Measurements from ENCODE around the gene CFAP97D2.

The CFAP97D2 gene

GRCh38 chr13:114266241-114266640, 87.2 kb downstream of the CFAP97D2 start:
- intact Hi-C loops (cut with DNase I; ENCODE audit: low total_unique reads), result no loop called here
- H3K36me3 ChIP-seq, result peaks cover 74 to 92% (median 88%) of the 10 kb centered on the region in 3 donors
- DNase-seq, result no peak
- no peaks in the 10 kb centered on the region for H3K27me3 ChIP-seq
- H3K4me1 ChIP-seq, result no peaks in the 10 kb centered on the region
- H3K9me3 ChIP-seq, result no peaks in the 10 kb centered on the region
- TF ChIP-seq CTCF (IDR thresholded peaks at IDR 0.05), result no peak
- H3K4me3 ChIP-seq, result no peak overlapping the region
- H3K27ac ChIP-seq, result no peak overlapping the region

- Histone ChIP-seq H3K27ac (no peak overlapping the region), H3K36me3 (peaks cover 71 to 91% (median 90%) of the 10 kb centered on the region in 3 donors), H3K4me1 (no peaks in the 10 kb centered on the region), H3K27me3 (no peaks in the 10 kb centered on the region), H3K4me3 (no peak overlapping the region), H3K9me3 (no peaks in the 10 kb centered on the region)
- intact Hi-C loops (cut with DNase I; ENCODE audit: low total_unique reads), result no loop called here
- TF ChIP-seq CTCF (IDR thresholded peaks at IDR 0.05), result no peak
- no peak for DNase-seq
Observed at GRCh38 chr13:114268344-114269280, 89.6 kb downstream of the CFAP97D2 start.

GRCh38 chr13:114269281-114269770, 90.3 kb downstream of the CFAP97D2 start:
- Histone ChIP-seq H3K4me1 (no peaks in the 10 kb centered on the region), H3K36me3 (peaks cover 67 to 90% (median 89%) of the 10 kb centered on the region in 3 donors), H3K27me3 (no peaks in the 10 kb centered on the region), H3K27ac (no peak overlapping the region), H3K4me3 (no peak overlapping the region), H3K9me3 (no peaks in the 10 kb centered on the region)
- intact Hi-C loops (cut with DNase I; ENCODE audit: low total_unique reads), result no loop called here
- no peak for DNase-seq
- no peak for TF ChIP-seq CTCF (IDR thresholded peaks at IDR 0.05)

All from tibial artery (tissue), 4 donors.